HG03108 (cell line): ENCODE results near the gene RGCC.
"Not testable (repeated sequence)": the region's sequence is repeated elsewhere in the genome, so short reads cannot be mapped to it uniquely, and the experiment has no call there.

Experiments used
- ATAC-seq: cut with Tn5 transposase; IDR thresholded peaks from one replicate; pipeline ENCODE4 v1.9.1; 2021; ENCODE audit warnings: moderate library complexity; ENCODE audit not compliant: unreplicated experiment

The RGCC gene

GRCh38 chr13:41488124-41488523 is 30.8 kb downstream of the RGCC start:
- no peak for ATAC-seq

- ATAC-seq, result no peak
Measured at GRCh38 chr13:41490371-41491015, 33.1 kb downstream of the RGCC start.

- no peak for ATAC-seq
Measured at GRCh38 chr13:41491436-41491835, 34.1 kb downstream of the RGCC start.

- peak; percentile 63 for ATAC-seq
Measured at GRCh38 chr13:41492432-41493260, 35.3 kb downstream of the RGCC start.

- ATAC-seq, result no peak
Measured at GRCh38 chr13:41494202-41494601, 36.9 kb downstream of the RGCC start.

- no peak for ATAC-seq
Measured at GRCh38 chr13:41495044-41495443, 37.7 kb downstream of the RGCC start.

- no peak for ATAC-seq
Measured at GRCh38 chr13:41496420-41497234, 39.3 kb downstream of the RGCC start.

GRCh38 chr13:41497436-41497835 is 40.1 kb downstream of the RGCC start:
- ATAC-seq, result no peak

GRCh38 chr13:41499452-41499851 is 42.1 kb downstream of the RGCC start:
- ATAC-seq, result no peak

GRCh38 chr13:41500511-41500910 is 43.2 kb downstream of the RGCC start:
- peak; percentile 46 for ATAC-seq

GRCh38 chr13:41501281-41501680 is 43.9 kb downstream of the RGCC start:
- no peak for ATAC-seq

GRCh38 chr13:41502031-41502430 is 44.7 kb downstream of the RGCC start:
- ATAC-seq, result no peak

- ATAC-seq, result peak; percentile 65
Measured at GRCh38 chr13:41502673-41503072, 45.3 kb downstream of the RGCC start.

- no peak for ATAC-seq
Measured at GRCh38 chr13:41503356-41503755, 46.0 kb downstream of the RGCC start.

GRCh38 chr13:41504657-41505056 is 47.3 kb downstream of the RGCC start:
- ATAC-seq, result not testable (repeated sequence)

- no peak for ATAC-seq
Measured at GRCh38 chr13:41505209-41505835, 48.0 kb downstream of the RGCC start.

GRCh38 chr13:41506312-41506711 is 49.0 kb downstream of the RGCC start:
- no peak for ATAC-seq

- ATAC-seq, result no peak
Measured at GRCh38 chr13:41509971-41510370, 52.6 kb downstream of the RGCC start.

GRCh38 chr13:41511827-41512226 is 54.5 kb downstream of the RGCC start:
- ATAC-seq, result no peak

- ATAC-seq, result no peak
Measured at GRCh38 chr13:41512441-41512840, 55.1 kb downstream of the RGCC start.

GRCh38 chr13:41513600-41513999 is 56.2 kb downstream of the RGCC start:
- ATAC-seq, result no peak
